Bronchial smooth muscle cell (primary cell): ENCODE results near the gene TOE1. TPM values are rescaled to one million over a fixed set of nuclear protein-coding genes. Genes with fewer than 3 reads are reported as not detected.

Experiments
- total RNA-seq: library from RNA; depleted of rRNA; stranded (reverse); fragments of >200 nt; gene quantifications from 2 replicates; pipeline ENCODE4 v1.2.1, GENCODE V29; 2014

The TOE1 gene
- 6.6 and 13.1 TPM in 2 replicates for total RNA-seq

GRCh38 chr1:45339789-45340558 lies at the start of gene TOE1, which contains the start of gene MUTYH:
TSS of gene TOE1 (plus strand) at chr1:45340170. CDS start at chr1:45340253, 83 bp downstream.
TSS of gene MUTYH (minus strand) at chr1:45340440. CDS start at chr1:45334505, 5,935 bp downstream.

GRCh38 chr1:45326627-45327623 lies 13.0 kb upstream of the TOE1 start, which contains the start of gene HPDL:
TSS of gene HPDL (plus strand) at chr1:45326895. CDS start at chr1:45327149, 254 bp downstream.

Other genes with a start within 250 kb of the TOE1 start
- gene ZSWIM5, start 133.6 kb upstream of the TOE1 start, total RNA-seq = 0.32 and 1.5 TPM in 2 replicates
- gene HPDL, start 13.3 kb upstream of the TOE1 start, total RNA-seq = 0.16 and 0.26 TPM in 2 replicates
- gene MUTYH, start 270 bp downstream of the TOE1 start, total RNA-seq = 11.8 and 20.8 TPM in 2 replicates
- gene TESK2, start 151.0 kb downstream of the TOE1 start, total RNA-seq = 3.4 and 3.8 TPM in 2 replicates
- gene CCDC163, start 159.9 kb downstream of the TOE1 start, total RNA-seq = 0.34 and 0.79 TPM in 2 replicates
- 1.1 and 1.5 TPM in 2 replicates for gene MMACHC, start 160.1 kb downstream of the TOE1 start, total RNA-seq
- gene PRDX1, start 181.7 kb downstream of the TOE1 start, total RNA-seq = 504 and 567 TPM in 2 replicates
- 146 and 161 TPM in 2 replicates for gene AKR1A1, start 210.7 kb downstream of the TOE1 start, total RNA-seq
- gene NASP, start 243.9 kb downstream of the TOE1 start, total RNA-seq = 34.9 and 39.7 TPM in 2 replicates